CD4-positive, alpha-beta T cell treated with Interleukin-4 for 4 hours (primary cell): ENCODE data around the gene RNF220.

Experiments used
- DNase-seq: peaks from one replicate; pipeline ENCODE4 v3.0.0-alpha.2; 2020

The RNF220 gene

DNA sequence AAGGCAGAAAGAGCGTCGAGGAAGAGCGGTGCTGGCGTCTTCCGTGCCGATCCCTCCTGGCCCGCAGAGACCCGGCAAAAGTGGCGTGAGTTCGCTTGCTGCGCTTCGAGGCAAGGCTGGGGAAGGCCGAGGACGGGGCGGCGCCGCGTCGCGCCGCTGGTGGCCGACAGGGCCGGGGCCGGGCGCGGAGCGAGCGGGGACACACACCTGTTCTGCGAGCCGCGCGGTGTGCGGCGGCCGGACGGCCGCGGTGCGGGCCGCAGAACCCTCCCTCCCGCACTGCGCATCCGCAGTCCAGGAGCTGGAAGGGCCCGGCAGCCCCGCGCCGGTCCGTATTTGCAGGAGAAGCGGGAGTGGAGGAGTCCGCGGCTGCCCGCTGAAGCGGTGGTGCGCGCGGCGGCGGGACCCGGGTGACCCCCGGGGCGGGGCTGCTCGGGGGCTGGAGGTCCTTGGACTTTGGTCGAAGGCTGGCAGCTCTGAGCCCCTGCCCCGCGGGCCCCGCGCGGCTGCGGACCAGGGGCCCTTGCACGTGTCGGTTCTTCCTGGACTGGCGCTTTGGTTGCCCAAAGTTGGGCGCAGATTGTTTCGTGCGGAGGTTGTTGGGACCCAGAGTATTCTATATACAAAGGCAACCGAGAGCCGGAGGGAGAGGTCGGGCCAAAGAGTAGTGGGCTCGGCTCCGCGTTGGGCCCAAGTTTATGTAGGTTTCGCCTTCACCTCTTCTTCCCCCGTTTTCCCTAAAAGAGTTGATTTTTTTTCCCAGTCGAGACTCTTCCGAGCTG lies 2.6 kb downstream of the RNF220 start:
- DNase-seq, result no peak

DNA sequence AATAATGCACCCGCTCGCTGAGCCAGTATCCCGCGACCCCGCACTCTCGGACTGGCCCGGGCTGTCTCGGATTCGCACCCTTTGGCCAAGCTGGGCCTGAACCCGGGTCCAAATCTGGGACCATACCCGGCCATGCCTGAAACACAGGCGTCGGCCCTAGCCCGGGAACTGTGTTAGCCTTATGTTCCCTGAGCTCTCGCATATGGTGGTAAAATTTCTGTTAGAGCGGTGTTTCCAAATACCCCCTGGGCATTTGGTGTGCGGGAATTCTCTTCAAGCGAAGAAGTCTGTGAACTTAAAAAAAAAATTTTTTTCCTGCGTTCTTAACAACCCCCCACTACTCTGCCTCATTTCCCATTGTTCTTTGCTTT lies 3.1 kb downstream of the RNF220 start:
- no peak for DNase-seq

DNA sequence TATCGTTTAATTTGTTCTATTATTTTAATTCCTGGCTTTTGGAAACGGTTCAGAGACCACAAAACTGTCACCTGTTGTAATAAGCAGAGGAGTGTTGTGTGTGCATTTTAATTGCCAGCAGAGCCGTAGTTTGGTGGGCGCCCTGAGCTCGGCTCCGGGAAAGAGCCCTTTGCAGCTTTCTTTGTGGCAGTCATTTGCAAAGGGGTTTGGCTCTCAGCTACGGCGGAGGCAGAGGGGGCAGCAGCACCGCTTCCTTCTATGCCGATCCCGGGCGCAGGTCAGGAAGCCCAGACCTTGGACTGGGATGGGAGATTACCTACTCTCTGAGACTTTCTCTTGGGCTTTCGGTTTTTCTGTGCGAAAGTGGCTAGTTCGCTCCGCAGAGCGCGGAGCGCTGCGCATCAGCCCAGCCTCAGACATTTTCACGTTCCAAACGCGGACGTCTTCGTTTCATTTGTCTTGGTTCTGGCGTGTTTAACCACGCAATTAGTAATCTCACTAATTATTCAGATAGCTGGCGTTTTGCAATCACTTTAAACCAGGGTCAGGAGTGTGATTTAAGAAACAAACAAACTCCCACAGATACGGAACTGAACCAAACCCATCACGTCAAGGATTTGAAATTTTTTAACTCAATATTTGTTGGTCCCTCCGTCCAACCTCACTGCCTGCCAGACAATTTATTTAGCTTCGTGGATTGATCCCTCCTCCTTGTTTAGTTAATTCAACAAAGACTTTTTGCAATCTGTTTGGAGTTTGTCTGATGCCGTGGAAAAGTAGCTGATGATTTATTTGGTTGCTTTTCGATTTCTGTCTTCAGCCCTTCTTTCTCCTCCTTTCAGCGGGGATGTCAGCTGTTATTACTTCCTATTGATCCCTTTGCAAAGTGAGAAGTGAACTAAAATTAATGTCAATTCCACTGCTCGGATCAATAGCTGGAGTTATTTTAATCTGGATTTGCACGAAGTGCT lies 3.9 kb downstream of the RNF220 start:
- DNase-seq, result no peak

DNA sequence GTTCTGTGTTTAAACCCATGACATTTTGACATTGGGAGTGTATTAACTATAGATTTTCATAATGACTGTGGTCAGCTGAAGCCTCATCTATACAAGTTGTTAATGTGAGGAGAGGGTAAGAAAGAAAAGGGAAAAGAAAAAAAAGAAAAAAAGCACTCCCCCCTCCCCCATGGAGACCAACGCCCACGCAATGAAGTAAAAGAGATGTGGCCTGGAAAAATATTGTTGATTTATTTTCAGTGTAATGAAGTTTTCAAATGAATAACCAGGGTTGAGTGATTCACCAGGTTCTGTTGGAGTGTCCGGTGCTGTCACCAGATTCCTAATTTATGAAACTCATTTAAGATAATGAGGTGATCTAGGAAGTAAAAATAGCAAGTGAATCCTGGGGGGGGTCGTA lies 4.7 kb downstream of the RNF220 start:
- no peak for DNase-seq

DNA sequence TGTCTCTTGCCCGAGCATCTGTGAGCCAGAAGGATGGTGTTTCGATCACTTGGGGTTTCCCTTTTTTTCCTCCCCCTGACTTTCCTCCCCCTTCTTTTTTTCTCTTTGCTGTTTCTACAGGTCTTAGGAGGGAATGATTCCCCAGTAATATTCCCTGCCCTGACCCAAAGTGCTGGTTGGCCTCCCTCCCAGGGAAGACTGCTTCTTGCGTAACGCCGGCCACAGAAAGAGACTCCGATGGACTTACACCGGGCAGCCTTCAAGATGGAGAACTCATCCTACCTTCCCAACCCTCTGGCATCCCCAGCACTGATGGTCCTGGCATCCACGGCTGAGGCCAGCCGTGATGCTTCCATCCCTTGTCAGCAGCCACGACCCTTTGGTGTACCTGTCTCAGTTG lies 6.8 kb downstream of the RNF220 start:
- DNase-seq, result no peak

DNA sequence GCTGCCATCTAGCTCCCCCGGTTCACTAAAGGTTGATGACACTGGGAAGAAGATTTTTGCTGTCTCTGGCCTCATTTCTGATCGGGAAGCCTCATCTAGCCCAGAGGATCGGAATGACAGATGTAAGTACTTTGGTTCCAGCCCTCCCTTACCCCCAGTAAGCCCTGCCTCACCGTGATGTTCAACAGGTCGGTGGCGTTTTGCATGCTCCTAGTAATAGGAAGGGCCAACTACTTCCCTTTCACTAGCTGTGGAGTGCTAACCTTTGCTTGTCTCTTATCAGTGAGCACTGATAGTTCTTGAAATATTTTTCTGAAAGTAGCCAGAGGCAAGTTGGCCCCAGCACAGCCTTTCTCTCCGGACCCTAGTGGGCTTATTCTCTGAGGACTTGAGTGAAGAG lies 7.5 kb downstream of the RNF220 start:
- DNase-seq, result no peak

DNA sequence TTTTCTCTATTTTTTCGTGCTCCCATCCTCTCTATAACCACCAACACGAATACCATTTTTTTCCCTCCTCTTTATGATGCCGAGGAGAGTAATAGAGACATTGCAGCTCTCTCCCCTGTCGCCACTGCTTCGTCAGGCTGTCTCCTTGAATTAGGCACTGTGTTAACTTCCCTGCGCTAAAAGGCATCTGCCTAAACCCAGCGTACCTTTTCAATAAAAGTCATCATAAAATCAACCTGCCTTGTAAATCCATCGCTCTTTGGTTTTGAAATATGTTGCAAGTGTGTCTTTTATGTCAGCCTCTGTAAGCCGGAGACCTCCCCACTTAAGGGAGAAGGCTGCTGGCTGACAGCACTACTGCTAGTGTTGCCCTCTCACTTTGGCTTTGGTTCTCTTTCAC lies 8.7 kb downstream of the RNF220 start:
- no peak for DNase-seq

DNA sequence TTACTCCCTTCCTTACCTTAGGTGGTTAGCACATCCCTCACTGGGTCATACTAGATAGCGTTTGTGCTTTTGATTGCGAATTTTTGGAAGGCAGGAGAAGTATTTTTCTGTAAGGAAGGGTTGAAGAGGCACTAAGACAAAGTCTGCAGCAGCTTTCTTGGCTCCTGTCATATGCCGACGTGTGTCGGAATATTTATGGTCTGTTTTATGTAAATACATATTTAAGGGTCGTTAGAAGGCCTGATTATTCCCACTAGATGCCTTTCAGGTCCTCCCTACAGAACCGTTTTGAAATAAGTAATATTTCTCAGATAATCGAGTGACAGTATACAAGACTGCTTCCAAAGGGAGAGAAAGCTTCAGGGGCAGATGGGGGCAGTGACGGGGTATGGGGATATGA lies 10.0 kb downstream of the RNF220 start:
- DNase-seq, result no peak

DNA sequence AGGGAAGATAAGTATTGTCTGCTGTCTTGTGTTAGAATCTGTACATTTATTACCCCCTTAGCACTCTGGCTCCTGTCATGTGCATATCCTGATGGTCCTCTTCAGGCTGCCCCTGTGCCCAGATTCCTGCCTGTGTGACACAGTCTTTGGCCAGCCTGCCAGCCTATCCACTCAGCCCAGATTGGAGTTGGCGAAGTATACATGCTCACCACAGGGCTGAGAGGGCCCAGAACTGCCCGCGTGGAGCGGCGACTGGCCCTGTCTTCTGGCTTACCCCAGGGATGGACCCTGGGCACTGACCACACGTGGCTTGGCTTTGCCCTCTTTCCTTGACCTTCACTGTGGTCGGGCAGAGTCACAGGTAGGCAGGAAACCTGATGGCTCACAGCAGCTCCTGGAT lies 11.4 kb downstream of the RNF220 start:
- DNase-seq, result no peak

DNA sequence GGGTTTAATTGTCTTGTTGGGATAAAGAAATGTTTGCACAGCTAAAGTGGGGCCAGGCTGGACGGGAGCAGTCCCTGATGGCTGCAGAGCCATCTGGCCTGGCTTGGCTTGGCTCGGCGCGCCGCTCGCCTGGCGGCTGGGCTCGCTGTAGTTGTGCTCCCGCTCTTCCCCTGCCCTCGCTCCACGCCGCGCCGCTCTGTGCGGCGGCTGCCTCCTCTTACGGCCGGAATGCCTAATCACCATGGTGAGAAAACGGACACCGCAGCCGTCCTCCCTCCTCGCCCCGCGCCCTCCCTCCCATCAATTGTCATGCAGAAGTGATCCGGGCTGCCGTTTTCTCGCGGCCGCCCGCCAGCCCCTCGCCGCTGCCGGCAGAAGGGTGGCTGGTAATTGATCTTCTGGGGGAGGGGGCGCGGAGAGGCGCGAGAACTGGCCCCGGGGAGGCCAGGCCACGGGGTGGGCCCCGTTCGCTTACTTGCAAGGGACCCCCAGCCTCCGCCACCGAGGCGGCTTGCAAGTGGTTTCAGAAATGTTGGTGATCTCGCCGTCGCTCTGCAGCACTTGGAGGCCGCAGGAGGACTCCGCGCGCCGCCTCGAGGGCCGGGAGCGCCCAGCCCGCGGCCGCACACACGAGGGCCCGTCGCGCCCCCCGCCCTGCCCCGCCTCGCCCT lies 12.4 kb downstream of the RNF220 start:
- no peak for DNase-seq

DNA sequence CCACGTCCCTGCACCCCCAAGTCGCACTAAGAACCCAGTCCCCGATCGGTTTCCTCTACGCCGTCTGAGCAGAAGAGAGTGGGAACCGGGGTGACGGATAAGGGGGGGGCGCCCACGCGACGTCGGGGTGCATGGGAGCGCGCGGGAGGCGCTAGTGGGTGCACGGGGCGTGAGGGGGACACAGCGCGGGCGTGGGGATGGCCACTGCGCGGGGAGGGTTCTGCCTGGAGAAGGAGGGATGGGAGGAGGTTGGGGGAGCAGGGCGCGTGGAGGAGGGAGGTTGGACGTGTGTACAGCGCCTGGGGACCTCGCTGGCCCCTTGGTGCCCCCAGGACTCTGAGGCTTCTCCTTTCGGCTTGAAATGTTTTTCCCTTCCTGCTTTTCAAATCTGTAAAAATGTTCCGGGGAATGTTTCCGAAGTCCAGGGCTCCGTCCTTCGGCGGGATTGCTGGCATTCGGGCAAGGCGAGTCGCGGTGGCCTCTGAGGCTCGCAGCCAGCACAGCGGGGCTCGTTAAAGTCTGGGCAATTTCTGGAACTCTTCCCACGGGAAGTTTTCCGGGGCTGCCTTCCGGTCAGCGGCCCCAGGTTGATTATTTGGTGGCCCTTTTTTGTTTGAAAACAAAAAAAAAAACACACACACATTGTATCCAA lies 13.1 kb downstream of the RNF220 start:
- DNase-seq, result no peak

DNA sequence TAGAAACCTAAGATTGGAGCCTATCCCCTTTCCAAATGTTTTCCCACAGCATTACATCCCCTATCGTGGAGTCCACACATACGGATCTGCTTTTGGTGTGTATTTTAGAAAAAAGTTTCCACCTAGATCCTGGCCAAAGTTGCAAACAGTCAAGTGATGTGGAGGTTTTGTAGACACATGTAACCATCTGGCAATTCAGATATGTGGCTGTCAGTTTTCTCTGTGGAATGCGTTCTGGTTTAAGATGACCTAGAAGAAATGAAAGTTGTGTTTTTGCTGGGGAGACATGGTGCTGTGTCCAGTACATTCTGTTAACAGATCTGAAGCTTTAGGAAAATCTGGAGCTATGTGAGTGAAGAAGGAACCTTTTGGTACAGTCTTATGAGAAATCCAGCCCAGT lies 14.8 kb downstream of the RNF220 start:
- no peak for DNase-seq

DNA sequence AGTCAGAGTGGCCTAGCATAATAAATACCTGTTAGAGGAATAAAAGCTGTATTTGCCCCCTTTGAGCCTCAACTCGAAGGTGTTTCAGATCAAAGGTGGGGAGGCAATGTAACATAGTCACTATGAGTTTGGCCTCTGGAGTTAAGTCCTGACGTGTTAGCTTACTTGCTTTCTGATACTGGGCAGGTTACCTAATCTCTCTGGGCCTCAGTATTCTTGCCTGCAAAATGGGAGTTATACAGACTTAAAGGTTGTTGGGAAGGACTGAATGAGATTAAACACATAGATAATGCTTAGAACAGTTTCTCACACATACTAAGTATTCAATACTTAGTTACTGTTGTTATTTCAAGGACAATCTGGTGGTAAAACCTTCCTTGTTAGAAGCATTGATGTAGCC lies 15.5 kb downstream of the RNF220 start:
- no peak for DNase-seq

DNA sequence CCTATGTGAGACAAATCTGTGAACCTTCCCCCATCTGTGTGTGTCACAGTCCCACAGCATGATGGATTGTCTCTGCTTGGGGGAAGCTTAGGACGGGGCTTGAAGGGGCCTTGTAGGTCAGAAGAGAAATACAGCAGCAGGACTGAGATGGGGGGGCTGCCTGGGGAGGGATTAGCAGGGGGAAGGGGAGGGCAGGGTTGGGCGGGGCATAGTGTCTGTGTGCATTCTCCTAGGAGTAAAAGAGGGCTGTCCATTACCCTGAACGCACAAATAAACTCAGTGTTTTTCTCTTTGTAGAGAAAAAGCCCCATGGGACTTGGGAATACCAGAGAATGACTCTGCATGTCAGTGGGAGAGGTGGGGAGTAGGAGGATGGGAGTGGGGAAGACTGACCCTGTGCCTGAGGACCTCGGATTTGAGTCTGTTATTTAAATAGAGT lies 16.4 kb downstream of the RNF220 start:
- no peak for DNase-seq

DNA sequence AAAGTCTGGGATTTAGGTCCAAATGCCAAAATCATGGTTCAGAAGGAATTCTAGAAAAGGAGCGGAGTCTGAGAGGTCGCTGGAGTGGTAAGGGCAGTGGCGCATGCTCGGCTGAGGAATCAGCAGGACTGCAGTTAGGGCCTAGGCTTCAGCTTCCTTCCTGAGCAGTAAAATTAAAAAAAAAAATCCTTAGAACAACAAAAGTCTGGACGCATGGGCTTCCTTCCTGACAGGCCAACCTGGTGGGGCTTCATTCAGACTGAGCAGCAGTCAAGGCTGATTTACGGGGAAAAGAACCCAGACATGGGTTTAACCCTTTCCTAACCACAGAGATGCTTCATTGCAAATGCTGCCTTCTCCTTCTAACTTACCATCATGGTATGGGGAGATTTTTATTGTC lies 17.1 kb downstream of the RNF220 start:
- no peak for DNase-seq

DNA sequence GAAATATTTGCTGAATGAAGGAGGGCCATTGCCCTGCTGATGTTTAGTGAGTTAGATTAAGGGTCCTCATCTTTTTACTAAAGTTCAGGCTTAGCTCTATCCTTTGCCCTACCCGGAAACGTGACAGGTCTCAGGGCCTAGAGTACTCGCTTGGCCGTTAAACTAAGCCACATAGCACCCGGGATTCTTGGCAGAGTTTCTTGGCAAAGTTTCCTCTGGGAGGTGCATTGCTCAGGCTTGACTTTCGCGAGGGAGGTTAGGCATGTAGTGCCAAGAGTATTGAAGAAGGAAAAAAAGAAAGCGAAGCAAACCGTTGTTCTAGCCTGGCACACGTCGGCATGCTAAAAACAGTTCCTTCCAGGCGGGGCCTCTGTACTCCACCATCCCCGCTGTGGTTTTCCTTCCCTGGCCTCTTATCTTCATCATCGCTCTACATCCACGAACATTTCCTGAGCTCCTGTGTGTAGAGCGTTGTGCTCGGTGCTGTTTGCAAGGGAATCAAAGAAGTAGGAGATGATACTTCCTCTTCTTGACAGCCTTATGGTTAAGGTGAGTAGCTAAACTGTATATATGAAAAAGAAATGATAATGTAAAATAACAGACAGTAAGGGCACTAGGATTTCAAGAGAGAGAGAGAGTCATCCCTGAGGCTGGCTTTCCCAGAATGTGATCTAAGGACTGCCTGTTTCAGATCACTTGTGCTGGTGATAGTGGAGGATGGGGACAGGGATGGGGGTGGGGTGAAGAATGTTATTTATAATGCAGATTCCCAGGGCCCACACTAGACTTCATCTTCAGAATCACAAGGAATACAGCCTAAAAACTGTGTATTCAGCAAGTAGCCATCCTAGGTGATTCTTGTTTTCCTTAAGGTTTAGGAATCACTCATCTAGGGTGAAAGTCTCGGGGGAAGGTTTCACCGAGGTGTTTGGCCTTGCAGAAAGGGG lies 18.8 kb downstream of the RNF220 start:
- no peak for DNase-seq

DNA sequence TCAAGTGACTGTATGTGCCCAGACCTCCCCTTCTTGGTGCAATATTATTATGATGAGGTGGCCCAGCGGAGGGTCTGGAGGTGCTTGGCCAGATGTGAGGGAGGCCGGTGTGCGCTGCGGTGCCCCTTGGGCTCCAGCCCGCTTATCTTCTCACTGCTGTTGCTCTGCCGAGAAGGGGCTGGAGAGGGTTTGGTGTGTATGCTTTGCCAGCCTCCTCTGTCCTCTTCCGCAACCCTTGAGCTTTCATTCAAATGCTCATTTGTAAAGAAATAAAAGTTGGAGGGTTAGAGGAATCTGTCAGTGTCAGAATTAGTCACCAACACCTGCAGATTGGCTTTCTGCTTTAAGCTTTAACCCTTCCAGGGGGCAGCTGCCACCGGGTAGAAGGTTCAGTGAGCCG lies 19.7 kb downstream of the RNF220 start:
- no peak for DNase-seq

DNA sequence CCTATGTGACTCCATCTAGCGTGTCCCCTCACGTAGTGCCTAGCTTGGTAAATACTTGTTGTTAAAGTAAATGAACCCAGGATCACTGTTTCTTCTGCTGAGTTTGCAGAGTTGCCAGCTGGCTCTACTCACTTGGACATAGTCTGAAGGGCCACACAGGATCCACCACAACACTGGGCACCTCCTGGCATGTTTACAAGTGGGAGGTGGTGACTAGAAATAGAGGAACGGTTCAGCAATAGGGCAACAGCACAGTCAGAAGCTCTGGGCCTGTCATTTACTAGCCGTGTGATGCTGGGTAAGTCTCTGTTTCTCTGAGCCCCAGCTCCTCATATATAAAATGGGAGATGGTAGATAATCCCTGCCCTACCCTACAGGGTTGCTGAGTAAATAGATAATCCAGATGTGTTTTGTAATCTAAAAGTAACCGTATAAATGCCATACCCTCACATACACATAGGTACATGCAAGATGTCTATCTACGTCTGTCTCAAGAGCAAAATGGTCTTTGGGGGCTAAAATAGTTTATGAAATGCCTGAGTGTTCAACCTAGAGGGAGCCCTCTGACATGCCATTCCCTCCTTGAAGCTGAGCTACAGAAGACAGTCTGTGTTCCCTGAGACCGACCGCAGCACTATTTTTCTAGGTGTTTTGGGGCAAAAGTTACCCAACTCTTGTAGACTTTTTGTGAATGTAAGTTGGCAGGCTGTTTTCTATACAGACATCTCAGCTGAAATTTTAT lies 20.5 kb downstream of the RNF220 start:
- DNase-seq, result no peak

DNA sequence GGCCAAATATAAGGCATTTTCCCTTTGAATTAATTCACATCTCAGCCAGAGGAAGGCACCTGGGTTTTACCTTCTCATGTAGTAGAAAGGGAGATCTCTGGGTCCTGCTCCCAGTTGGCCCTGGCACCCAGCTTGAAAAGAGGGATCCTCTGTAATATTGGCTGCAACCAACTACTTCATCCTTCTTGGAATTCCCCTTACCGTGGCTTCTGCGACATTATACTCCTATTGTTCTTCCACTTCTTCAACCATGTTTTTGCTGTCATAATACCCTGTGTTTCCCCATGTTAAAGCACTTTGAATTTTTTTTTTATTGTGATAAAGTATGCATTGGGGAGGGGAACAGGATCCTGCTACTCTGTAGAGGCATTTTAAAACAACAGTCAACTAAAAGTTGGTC lies 26.8 kb downstream of the RNF220 start:
- no peak for DNase-seq

DNA sequence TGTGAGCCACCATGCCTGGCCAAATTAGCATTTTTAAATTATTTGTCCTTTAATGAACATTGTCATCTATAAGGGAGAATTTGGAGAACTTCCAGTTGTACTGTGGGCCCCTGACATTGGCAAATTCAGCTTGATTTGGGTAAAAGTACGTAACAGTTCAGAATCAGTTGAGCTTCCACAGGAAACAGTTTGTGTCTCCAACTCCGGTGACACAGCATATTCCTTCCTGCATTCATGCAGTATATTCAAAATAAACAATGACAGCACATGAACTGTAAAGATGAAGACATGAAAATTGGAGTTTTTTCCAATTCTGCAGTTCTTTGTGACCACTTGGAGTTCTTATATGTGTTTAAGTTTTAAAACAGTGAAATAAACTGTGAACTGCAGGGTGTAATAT lies 28.2 kb downstream of the RNF220 start:
- no peak for DNase-seq
